ENCODE measurements around the gene RHOT2. TPM values are rescaled to one million over a fixed set of nuclear protein-coding genes. Genes with fewer than 3 reads are reported as not detected.

The RHOT2 gene
- total and polyA plus RNA-seq, 10 of the 15 experiments (the other 5 are each of a cell fraction or from before 2014, with no cell fraction given): 3.7 to 174 (median 69.8) TPM

GRCh38 chr16:679814-680624, 12.1 kb downstream of the RHOT2 start, which contains the start of gene STUB1 (continued):
- TF ChIP-seq POLR2AphosphoS5 (IDR thresholded peaks at IDR 0.05; ENCODE audit: low read length) (no peak; the same call in 1 of the 2 replicates), CREM (IDR thresholded peaks at IDR 0.05; ENCODE audit: low read depth) (no peak), ZBTB33 (IDR thresholded peaks at IDR 0.05) (no peak), BCL3 (IDR thresholded peaks at IDR 0.05; ENCODE audit: borderline replicate concordance, insufficient read depth, low read depth, low read length, poor library complexity, severe bottlenecking) (no peak), HDAC2 (IDR thresholded peaks at IDR 0.05) (no peak), KAT2A (conservative IDR thresholded peaks at IDR 0.05; ENCODE audit: control insufficient read depth, low read depth, low read length) (no peak), EGR1 (IDR thresholded peaks at IDR 0.05; ENCODE audit: borderline replicate concordance in 1 of 2, low read depth in 2 of 2, low read length in 2 of 2) (peak in 1 of 2 experiments; percentile 82; a peak in 2 of 3 replicates), TCF12 (IDR thresholded peaks at IDR 0.05; ENCODE audit: low read depth, low read length) (peak; percentile 28; the same call in 1 of the 2 replicates), SMARCA5 (IDR thresholded peaks at IDR 0.05) (peak; percentile 99), POU2F2 (IDR thresholded peaks at IDR 0.05; ENCODE audit: borderline replicate concordance, low read depth, low read length) (peak; percentile 32; the same call in 1 of the 3 replicates), BACH1 (IDR thresholded peaks at IDR 0.05; ENCODE audit: borderline replicate concordance) (peak; percentile 91), TCF7 (IDR thresholded peaks at IDR 0.05; ENCODE audit: borderline replicate concordance) (no peak), RAD21 (IDR thresholded peaks at IDR 0.05; ENCODE audit: insufficient read depth, low read depth, low read length) (no peak), CHD2 (IDR thresholded peaks at IDR 0.05; ENCODE audit: borderline replicate concordance, low read depth, low read length) (no peak), TAF1 (IDR thresholded peaks at IDR 0.05; ENCODE audit: borderline replicate concordance, low read depth, low read length) (no peak; the same call in 1 of the 2 replicates), ZNF687 (IDR thresholded peaks at IDR 0.05) (peak; percentile 61), IKZF1 (conservative IDR thresholded peaks at IDR 0.05) (peak; percentile 96), BHLHE40 (IDR thresholded peaks at IDR 0.05; ENCODE audit: borderline replicate concordance in 1 of 2, low read depth in 2 of 2, low read length in 1 of 2) (peak; percentile 75 to 91; a peak in 3 of 4 replicates), POLR2A (IDR thresholded peaks at IDR 0.05; ENCODE audit: low read depth, low read length) (peak; percentile 79), YBX1 (IDR thresholded peaks at IDR 0.05) (no peak)

All from GM12878 (cell line).